OCI-LY7 (cell line): ENCODE measurements around the gene ZFAND5. TPM values are rescaled to one million over a fixed set of nuclear protein-coding genes. Genes with fewer than 3 reads are reported as not detected.

Experiments
- BruUV-seq: library from RNA; stranded (reverse); fragments of 400-500 nt; replicated peaks from 2 replicates; lab custom pipeline; 2021; lab: Mats Ljungman, UMichigan
- CTCF ChIA-PET: fragments of 300-600 bp; sonication (Branson Sonifier 250); formaldehyde crosslinking; loops from one replicate; lab custom pipeline; 2022; ENCODE audit warnings: antibody characterized with exemption; ENCODE audit not compliant: unreplicated experiment; lab: Charles Lee
- POLR2A ChIA-PET: fragments of 300-600 bp; sonication (Branson Sonifier 250); formaldehyde crosslinking; loops from one replicate; lab custom pipeline; 2022; ENCODE audit warnings: antibody characterized with exemption; lab: Charles Lee
- DNase-seq: peaks from one replicate; pipeline ENCODE4 v3.0.0-alpha.2; 2015; ENCODE audit warnings: low spot score
- H2AFZ ChIP-seq: fragments of 200-600 bp; sonication (generic), shearing (Covaris generic); 2 replicates; pipeline ENCODE4 v1.6.1; 2014; ENCODE audit warnings: mild to moderate bottlenecking, antibody characterized with exemption, low read length, moderate library complexity
- H3K27ac ChIP-seq: fragments of 200-600 bp; sonication (generic); 2 replicates; pipeline ENCODE4 v1.5.1; 2014; ENCODE audit warnings: mixed run types, low read depth, mild to moderate bottlenecking, moderate library complexity, low read length, inconsistent platforms; ENCODE audit not compliant: poor library complexity, severe bottlenecking
- H3K36me3 ChIP-seq: fragments of 200-600 bp; sonication (generic); 2 replicates; pipeline ENCODE4 v1.6.1; 2014; ENCODE audit warnings: mild to moderate bottlenecking, antibody characterized with exemption, low read length, moderate library complexity, mixed read lengths; ENCODE audit not compliant: insufficient read depth
- H3K4me1 ChIP-seq: fragments of 200-600 bp; sonication (generic); 2 replicates; pipeline ENCODE4 v1.5.1; 2014; ENCODE audit warnings: mild to moderate bottlenecking, low read length; ENCODE audit not compliant: insufficient read depth, poor library complexity, severe bottlenecking
- H3K4me2 ChIP-seq: fragments of 200-600 bp; sonication (generic); 2 replicates; pipeline ENCODE4 v1.6.1; 2014; ENCODE audit warnings: mild to moderate bottlenecking, low read length
- H3K4me3 ChIP-seq: fragments of 200-600 bp; sonication (generic); 2 replicates; pipeline ENCODE4 v1.5.1; 2014; ENCODE audit warnings: mild to moderate bottlenecking, low read depth, low read length; ENCODE audit not compliant: poor library complexity, severe bottlenecking
- H3K79me2 ChIP-seq: fragments of 200-600 bp; sonication (generic); 2 replicates; pipeline ENCODE4 v1.6.1; 2016; ENCODE audit warnings: low read depth, mild to moderate bottlenecking, low read length, moderate library complexity, mixed read lengths; ENCODE audit not compliant: insufficient read depth
- H3K9me2 ChIP-seq: fragments of 200-600 bp; sonication (generic); 2 replicates; pipeline ENCODE4 v1.6.1; 2016; ENCODE audit warnings: mild to moderate bottlenecking, low read length, mixed read lengths; ENCODE audit not compliant: insufficient read depth
- H3K9me3 ChIP-seq: fragments of 200-600 bp; sonication (generic); 2 replicates; pipeline ENCODE4 v1.6.1; 2014; ENCODE audit warnings: mild to moderate bottlenecking, mixed run types, low read length, mixed read lengths
- H4K20me1 ChIP-seq: fragments of 200-600 bp; sonication (generic); 2 replicates; pipeline ENCODE4 v1.6.1; 2014; ENCODE audit warnings: mild to moderate bottlenecking, antibody characterized with exemption, low read length, moderate library complexity, mixed read lengths; ENCODE audit not compliant: insufficient read depth
- EZH2phosphoT487 ChIP-seq: fragments of 200-600 bp; sonication (generic); IDR thresholded peaks from 2 replicates; pipeline ENCODE4 v1.6.1; 2018; ENCODE audit warnings: low read depth, borderline replicate concordance, mild to moderate bottlenecking, mixed run types, antibody characterized with exemption, low read length, moderate library complexity, mixed read lengths
- intact Hi-C: fragments of 100-400 bp; cut with micrococcal nuclease; formaldehyde crosslinking; loops from one replicate; pipeline ENCODE4 v1.10.0; 2022; ENCODE audit not compliant: unreplicated experiment
- total RNA-seq, 2 experiments: library from RNA; depleted of rRNA in 1 of 2; stranded (reverse); fragments of >200 nt in 1 of 2; shearing (Covaris generic) in 1 of 2; gene quantifications; 2 replicates each; pipeline ENCODE4 v1.2.3, GENCODE V29; 2014 to 2022
- TF ChIP-seq, protein P1 (sequence below): fragments of 200-600 bp; sonication (generic); conservative IDR thresholded peaks from 2 replicates; pipeline ENCODE4 v1.5.1; 2014; ENCODE audit warnings: mild to moderate bottlenecking, antibody characterized with exemption, low read length, moderate library complexity, mixed read lengths

The ZFAND5 gene
- total RNA-seq, 2 experiments from 2014 or later: 54.3 to 60.5 TPM

DNA sequence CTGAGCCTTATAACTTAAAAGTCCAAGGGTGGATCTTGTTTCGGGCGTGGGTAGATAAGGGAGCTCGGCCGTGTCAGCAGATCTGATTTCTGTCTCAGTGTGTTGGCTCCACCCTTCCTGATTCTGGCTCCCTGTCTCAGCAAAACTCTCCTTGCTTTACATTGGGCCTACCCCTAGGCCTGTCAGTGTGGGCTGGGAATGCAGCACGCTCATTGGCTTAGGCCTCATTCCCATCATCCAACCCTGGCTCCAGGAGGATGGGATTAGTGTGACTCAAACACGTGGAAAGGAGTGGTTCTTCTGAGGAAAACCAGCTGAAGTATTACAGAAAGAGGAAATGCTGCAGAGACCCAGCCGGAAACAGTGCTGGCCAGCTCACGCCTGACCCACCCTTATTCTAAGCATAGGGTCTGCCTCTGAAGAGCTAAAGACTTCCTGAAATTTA is 59.9 kb downstream of the ZFAND5 start:
- BruUV-seq: no TSS peak
- no peak for TF ChIP-seq EZH2phosphoT487
- TF ChIP-seq, protein P1, sequence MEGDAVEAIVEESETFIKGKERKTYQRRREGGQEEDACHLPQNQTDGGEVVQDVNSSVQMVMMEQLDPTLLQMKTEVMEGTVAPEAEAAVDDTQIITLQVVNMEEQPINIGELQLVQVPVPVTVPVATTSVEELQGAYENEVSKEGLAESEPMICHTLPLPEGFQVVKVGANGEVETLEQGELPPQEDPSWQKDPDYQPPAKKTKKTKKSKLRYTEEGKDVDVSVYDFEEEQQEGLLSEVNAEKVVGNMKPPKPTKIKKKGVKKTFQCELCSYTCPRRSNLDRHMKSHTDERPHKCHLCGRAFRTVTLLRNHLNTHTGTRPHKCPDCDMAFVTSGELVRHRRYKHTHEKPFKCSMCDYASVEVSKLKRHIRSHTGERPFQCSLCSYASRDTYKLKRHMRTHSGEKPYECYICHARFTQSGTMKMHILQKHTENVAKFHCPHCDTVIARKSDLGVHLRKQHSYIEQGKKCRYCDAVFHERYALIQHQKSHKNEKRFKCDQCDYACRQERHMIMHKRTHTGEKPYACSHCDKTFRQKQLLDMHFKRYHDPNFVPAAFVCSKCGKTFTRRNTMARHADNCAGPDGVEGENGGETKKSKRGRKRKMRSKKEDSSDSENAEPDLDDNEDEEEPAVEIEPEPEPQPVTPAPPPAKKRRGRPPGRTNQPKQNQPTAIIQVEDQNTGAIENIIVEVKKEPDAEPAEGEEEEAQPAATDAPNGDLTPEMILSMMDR: no peak
- no peaks in the 10 kb centered on the region for H4K20me1 ChIP-seq
- no peaks in the 10 kb centered on the region for H3K79me2 ChIP-seq
- no peak overlapping the region for H2AFZ ChIP-seq
- no peaks in the 10 kb centered on the region for H3K36me3 ChIP-seq
- POLR2A ChIA-PET: interaction anchor here (0.6 kb wide), 1 partner anchor 271 kb away, joined by 4 read pairs; no protein-coding TSS in a partner anchor
- H3K4me3 ChIP-seq: no peak overlapping the region
- H3K9me2 ChIP-seq: no peaks in the 10 kb centered on the region
- H3K27ac ChIP-seq: no peak overlapping the region
- CTCF ChIA-PET: no interaction called here
- no peak for DNase-seq
- H3K4me2 ChIP-seq: no peak overlapping the region
- no peaks in the 10 kb centered on the region for H3K4me1 ChIP-seq
- no peaks in the 10 kb centered on the region for H3K9me3 ChIP-seq
- intact Hi-C loops: no loop called here

DNA sequence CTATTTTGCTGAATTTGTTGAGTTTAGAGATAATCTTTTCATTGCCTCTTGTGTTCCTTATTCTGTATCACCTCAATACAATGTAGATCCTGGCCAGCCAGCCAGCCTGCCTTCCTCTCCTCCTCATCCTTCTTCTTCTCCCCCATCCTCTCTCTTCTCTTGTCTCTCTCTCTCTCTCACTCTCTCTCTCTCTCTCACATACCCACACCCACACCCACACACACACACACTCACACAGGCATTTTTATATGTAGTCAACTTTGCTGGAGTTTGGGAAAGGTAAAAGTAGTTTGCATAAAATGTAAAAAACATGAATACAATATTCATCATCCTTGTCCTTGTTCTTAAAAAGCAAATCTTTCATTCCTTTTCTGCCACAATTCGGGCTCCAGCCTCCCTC is 60.5 kb downstream of the ZFAND5 start:
- Histone ChIP-seq H3K4me2 (no peak overlapping the region), H2AFZ (no peak overlapping the region), H3K4me1 (no peaks in the 10 kb centered on the region), H3K9me3 (no peaks in the 10 kb centered on the region), H4K20me1 (no peaks in the 10 kb centered on the region), H3K4me3 (no peak overlapping the region), H3K79me2 (no peaks in the 10 kb centered on the region), H3K9me2 (no peaks in the 10 kb centered on the region), H3K36me3 (no peaks in the 10 kb centered on the region), H3K27ac (no peak overlapping the region)
- DNase-seq: no peak
- ChIA-PET CTCF (no interaction called here), POLR2A (no interaction called here)
- no peak for TF ChIP-seq EZH2phosphoT487
- TF ChIP-seq, protein P1: no peak
- intact Hi-C loops: no loop called here
- BruUV-seq: no TSS peak

Other genes with a start within 250 kb of the ZFAND5 start
- gene GDA, start 215.8 kb downstream of the ZFAND5 start, total RNA-seq (2014; rRNA removed; shearing (Covaris generic)): not detected in 2 replicates
- gene GDA, start 215.8 kb downstream of the ZFAND5 start, total RNA-seq (2022): not detected in 2 replicates
- gene TMC1, start 156.4 kb upstream of the ZFAND5 start, total RNA-seq (2014; rRNA removed; shearing (Covaris generic)): not detected in 2 replicates
- not detected in 2 replicates for gene TMC1, start 156.4 kb upstream of the ZFAND5 start, total RNA-seq (2022)